A549 (cell line): ENCODE data around the gene CCDC85C. TPM values are rescaled to one million over a fixed set of nuclear protein-coding genes. Genes with fewer than 3 reads are reported as not detected.

ENCODE experiments used
- ATAC-seq, 2 experiments: fragments of 200-7000 bp in 1 of 2; fragments of >200 bp in 1 of 2; cut with Nextera tagmentation in 1 of 2; cut with Tn5 transposase in 1 of 2; 3 replicates each; pipeline versions ENCODE4 v1.8.0 to v1.9.1; 2018 to 2020; ENCODE audit warnings: mild to moderate bottlenecking in 1 of 2, moderate library complexity in 1 of 2
- CTCF ChIA-PET: fragments of 300-600 bp; sonication (Branson Sonifier 250); formaldehyde crosslinking; extraction: SDS; loops from one replicate; lab custom pipeline; 2021; ENCODE audit warnings: antibody characterized with exemption, inconsistent platforms; lab: Yijun Ruan, JAX
- POLR2A ChIA-PET: fragments of 350-600 bp; formaldehyde crosslinking; extraction: SDS; loops from one replicate; lab custom pipeline; 2021; ENCODE audit warnings: antibody characterized with exemption, inconsistent platforms; lab: Yijun Ruan, JAX
- DNase-seq, 2 experiments: peaks; one replicate each; pipeline versions ENCODE4 v3.0.0 to v3.0.0-alpha.2; 2011 to 2016; ENCODE audit warnings: low read depth in 1 of 2, low spot score in 1 of 2
- FAIRE-seq: peaks from 2 replicates; lab custom pipeline; 2011; peaks lifted over from hg19 to GRCh38; lab: Jason Lieb, UNC
- H3K27ac ChIP-seq, 2 experiments: fragments of >200 bp; sonication (Bioruptor Twin); formaldehyde crosslinking; 3 replicates each; pipeline ENCODE4 v1.5.1; 2016 to 2017
- H3K4me1 ChIP-seq: fragments of >200 bp; sonication (Bioruptor Twin); formaldehyde crosslinking; 3 replicates; pipeline ENCODE4 v1.6.1; 2016
- H3K4me2 ChIP-seq: fragments of >200 bp; sonication (Bioruptor Twin); formaldehyde crosslinking; 3 replicates; pipeline ENCODE4 v1.6.1; 2016
- H3K4me3 ChIP-seq: fragments of >200 bp; sonication (Bioruptor Twin); formaldehyde crosslinking; 3 replicates; pipeline ENCODE4 v1.5.1; 2016
- H3K9me3 ChIP-seq: fragments of >200 bp; sonication (Bioruptor Twin); formaldehyde crosslinking; 3 replicates; pipeline ENCODE4 v1.6.1; 2016
- ATOH8 ChIP-seq: fragments of 250-450 bp; sonication (Bioruptor Pico); IDR thresholded peaks from 2 replicates; pipeline ENCODE4 v1.5.0; 2020; ENCODE audit warnings: low read depth, mild to moderate bottlenecking, moderate library complexity
- CBX8 ChIP-seq: fragments of 200-600 bp; sonication (generic); IDR thresholded peaks from 2 replicates; pipeline ENCODE4 v1.6.1; 2016
- EHMT2 ChIP-seq: fragments of 200-600 bp; sonication (generic); IDR thresholded peaks from 2 replicates; pipeline ENCODE4 v1.6.1; 2016; ENCODE audit warnings: antibody characterized with exemption, low read depth, mild to moderate bottlenecking, moderate library complexity
- ELK1 ChIP-seq: fragments of 150-350 bp; IDR thresholded peaks from 2 replicates; pipeline ENCODE4 v1.6.1; 2014; ENCODE audit warnings: low read depth, mild to moderate bottlenecking, low read length
- ESRRA ChIP-seq: fragments of 150-350 bp; IDR thresholded peaks from 2 replicates; pipeline ENCODE4 v1.6.1; 2014; ENCODE audit warnings: mild to moderate bottlenecking, low read length, borderline replicate concordance
- FOSB ChIP-seq: fragments of 250-450 bp; sonication (Bioruptor Pico); IDR thresholded peaks from 2 replicates; pipeline ENCODE4 v1.5.0; 2020; ENCODE audit warnings: mild to moderate bottlenecking, moderate library complexity
- GATA3 ChIP-seq: IDR thresholded peaks from 2 replicates; pipeline ENCODE4 v1.6.1; 2012; ENCODE audit warnings: borderline replicate concordance
- HES2 ChIP-seq: fragments of >200 bp; sonication (Bioruptor Twin); formaldehyde crosslinking; IDR thresholded peaks from 2 replicates; pipeline ENCODE4 v1.6.1; 2016
- JUN ChIP-seq, 2 experiments: fragments of >200 bp; sonication (Bioruptor Twin); formaldehyde crosslinking; IDR thresholded peaks; 2 replicates in 1 of 2; 3 replicates in 1 of 2; pipeline ENCODE4 v1.6.1; 2016 to 2017
- JUNB ChIP-seq: fragments of >200 bp; sonication (Bioruptor Twin); formaldehyde crosslinking; IDR thresholded peaks from 2 replicates; pipeline ENCODE4 v1.6.1; 2016
- MAZ ChIP-seq: fragments of 150-350 bp; IDR thresholded peaks from 2 replicates; pipeline ENCODE4 v1.6.1; 2014; ENCODE audit warnings: antibody characterized with exemption, low read depth, low read length, borderline replicate concordance
- MYC ChIP-seq: IDR thresholded peaks from 2 replicates; pipeline ENCODE4 v1.6.1; 2012; ENCODE audit warnings: mild to moderate bottlenecking, inconsistent platforms, low read length, improper control_type of control experiment, borderline replicate concordance
- PHF8 ChIP-seq: fragments of 200-600 bp; sonication (generic); IDR thresholded peaks from 2 replicates; pipeline ENCODE4 v1.6.1; 2016; ENCODE audit warnings: low read depth, mild to moderate bottlenecking, antibody characterized with exemption, moderate library complexity, borderline replicate concordance
- RFX5 ChIP-seq: fragments of 450-650 bp; IDR thresholded peaks from 2 replicates; pipeline ENCODE4 v1.7.1; 2014; ENCODE audit warnings: antibody characterized with exemption, mild to moderate bottlenecking, moderate library complexity
- WGBS: methylation state at CpG from one replicate; pipeline ENCODE4 v1.1.6; 2017; ENCODE audit errors: missing lambda C conversion rate; 5-methylcytosine and 5-hydroxymethylcytosine counted together
- polyA plus RNA-seq, 4 experiments: library from polyadenylated mRNA; depleted of rRNA in 3 of 4; stranded (reverse); fragments of >200 nt; fragmentation: RNase III in 1 of 4; extraction: RNeasy Plus Mini Kit Qiagen cat#74134 plus additional on column Dnase treatment in 1 of 4; gene quantifications; 2 replicates in 3 of 4; 3 replicates in 1 of 4; pipeline ENCODE4 v1.2.3, GENCODE V29; 2011 to 2017

CCDC85C gene
- polyA plus RNA-seq, 2 of the 4 experiments (the other 2 are of a cell fraction): 11.4 to 31.4 TPM

- TF ChIP-seq MAZ (no peak), JUNB (no peak), JUN (IDR thresholded peaks at IDR 0.05) (no peak), HES2 (no peak), PHF8 (no peak)
- FAIRE-seq (no peak), DNase-seq (no peak), ATAC-seq (no peak)
- Histone ChIP-seq H3K4me3 (no peak overlapping the region), H3K4me1 (no peaks in the 10 kb centered on the region), H3K9me3 (no peaks in the 10 kb centered on the region), H3K27ac (no peak overlapping the region), H3K4me2 (no peak overlapping the region)
- WGBS: 85% methylated on average over 9 of the region's 15 CpGs
- POLR2A ChIA-PET: interaction anchor here (1.3 kb wide), 1 partner anchor 30 kb away, joined by 4 read pairs; the partner anchor contains the start of genes CCNK and SETD3
- CTCF ChIA-PET: interaction anchor here (0.8 to 1.8 kb wide), 2 partner anchors 13 to 345 kb away, joined by 6 read pairs; no protein-coding TSS in a partner anchor
These were observed 93.4 kb downstream of the CCDC85C start for GRCh38 chr14:99510556-99511139.

- FAIRE-seq: no peak
These were observed 94.0 kb downstream of the CCDC85C start for GRCh38 chr14:99509871-99510555.

GRCh38 chr14:99508896-99509629, 94.9 kb downstream of the CCDC85C start:
- Histone ChIP-seq H3K4me2 (no peak overlapping the region), H3K4me3 (no peak overlapping the region), H3K27ac (no peak overlapping the region), H3K9me3 (no peaks in the 10 kb centered on the region), H3K4me1 (no peaks in the 10 kb centered on the region)
- ATAC-seq: peak; percentile 21 to 39; a peak in 3 of 6 replicates
- CTCF ChIA-PET: interaction anchor here (1.9 kb wide), 1 partner anchor 9 kb away, joined by 11 read pairs; no protein-coding TSS in a partner anchor
- WGBS: 83% methylated on average over 22 of the region's 23 CpGs
- POLR2A ChIA-PET: no interaction called here
- FAIRE-seq: no peak
- DNase-seq: no peak
- TF ChIP-seq ELK1: no peak
- no peak for TF ChIP-seq FOSB (CRISPR knock-in tag)
- no peak for TF ChIP-seq ATOH8 (CRISPR knock-in tag)
- TF ChIP-seq ESRRA: no peak
- TF ChIP-seq MYC: no peak
- TF ChIP-seq GATA3: no peak
- TF ChIP-seq CBX8: no peak
- TF ChIP-seq RFX5: no peak

More at GRCh38 chr14:99509871-99510555, 94.0 kb downstream of the CCDC85C start:
- H3K27ac ChIP-seq: no peak overlapping the region
- H3K9me3 ChIP-seq: no peaks in the 10 kb centered on the region
- H3K4me1 ChIP-seq: no peaks in the 10 kb centered on the region
- H3K4me2 ChIP-seq: no peak overlapping the region
- CTCF ChIA-PET: interaction anchor here (1.8 kb wide), 1 partner anchor 14 kb away, joined by 6 read pairs; no protein-coding TSS in a partner anchor
- 91% methylated on average over 11 of the region's 27 CpGs for WGBS
- TF ChIP-seq EHMT2: no peak
- TF ChIP-seq FOSB (CRISPR knock-in tag): no peak
- TF ChIP-seq, all 56 proteins: peak for 0
- no peak for ATAC-seq
- no peak for DNase-seq
- no peak overlapping the region for H3K4me3 ChIP-seq
- POLR2A ChIA-PET: no interaction called here
